Measurements from ENCODE around the gene SEC61B.
"Not testable (repeated sequence)": the region's sequence is repeated elsewhere in the genome, so short reads cannot be mapped to it uniquely, and the experiment has no call there.

The SEC61B gene

GRCh38 chr9:99192786-99193465 lies 29.2 kb upstream of the SEC61B start:
- no peak for DNase-seq

GRCh38 chr9:99193466-99193821 lies 28.6 kb upstream of the SEC61B start:
- DNase-seq = no peak

GRCh38 chr9:99196484-99196883 lies 25.6 kb upstream of the SEC61B start:
- not testable (repeated sequence) for DNase-seq

- no peak for DNase-seq
These were observed 24.9 kb upstream of the SEC61B start for GRCh38 chr9:99197124-99197630.

GRCh38 chr9:99197987-99198386 lies 24.1 kb upstream of the SEC61B start:
- DNase-seq = no peak

GRCh38 chr9:99199938-99200539 lies 22.0 kb upstream of the SEC61B start:
- DNase-seq = no peak

- no peak for DNase-seq
These were observed 20.5 kb upstream of the SEC61B start for GRCh38 chr9:99201603-99202002.

- no peak for DNase-seq
These were observed 11.5 kb upstream of the SEC61B start for GRCh38 chr9:99210572-99210971.

GRCh38 chr9:99211746-99212145 lies 10.3 kb upstream of the SEC61B start:
- no peak for DNase-seq

- DNase-seq = no peak
These were observed 8.9 kb upstream of the SEC61B start for GRCh38 chr9:99213197-99213596.

- no peak for DNase-seq
These were observed 6.0 kb upstream of the SEC61B start for GRCh38 chr9:99216073-99216472.

GRCh38 chr9:99220011-99220410 lies 2.1 kb upstream of the SEC61B start:
- no peak for DNase-seq

- DNase-seq = no peak
These were observed 839 bp upstream of the SEC61B start for GRCh38 chr9:99221266-99221620.

GRCh38 chr9:99222416-99223270 lies 561 bp downstream of the SEC61B start:
- DNase-seq = no peak

GRCh38 chr9:99224445-99224844 lies 2.4 kb downstream of the SEC61B start:
- DNase-seq = no peak

- no peak for DNase-seq
These were observed 4.0 kb downstream of the SEC61B start for GRCh38 chr9:99226054-99226453.

GRCh38 chr9:99230206-99230605 lies 8.1 kb downstream of the SEC61B start:
- no peak for DNase-seq

GRCh38 chr9:99231711-99232110 lies 9.6 kb downstream of the SEC61B start:
- no peak for DNase-seq

- DNase-seq = no peak
These were observed 12.5 kb downstream of the SEC61B start for GRCh38 chr9:99234618-99235017.

GRCh38 chr9:99235069-99235468 lies 13.0 kb downstream of the SEC61B start:
- no peak for DNase-seq

GRCh38 chr9:99235926-99236634 lies 14.0 kb downstream of the SEC61B start:
- DNase-seq = no peak

GRCh38 chr9:99237356-99237755 lies 15.3 kb downstream of the SEC61B start:
- no peak for DNase-seq

- DNase-seq = not testable (repeated sequence)
These were observed 15.8 kb downstream of the SEC61B start for GRCh38 chr9:99237849-99238248.

All from activated CD4-positive, CD25-positive, alpha-beta regulatory T cell treated with anti-CD3 and anti-CD28 coated beads, Interleukin-2, amount 50 U/mL, for 72 hours (primary cell).